Panc1 (cell line): Measurements from ENCODE around the gene ZNF324. TPM values are rescaled to one million over a fixed set of nuclear protein-coding genes. Genes with fewer than 3 reads are reported as not detected.

Source experiments
- ATAC-seq: fragments of 200-7000 bp; cut with Tn5 transposase; 2 replicates; pipeline ENCODE4 v1.9.1; 2020; ENCODE audit warnings: mild to moderate bottlenecking, moderate library complexity
- BruUV-seq: library from RNA; stranded (reverse); fragments of 400-500 nt; replicated peaks from 2 replicates; lab custom pipeline; 2021; lab: Mats Ljungman, UMichigan
- CTCF ChIA-PET: fragments of 300-600 bp; sonication (Branson Sonifier 250); formaldehyde crosslinking; loops from one replicate; lab custom pipeline; 2022; ENCODE audit warnings: antibody characterized with exemption; lab: Charles Lee
- POLR2A ChIA-PET: fragments of 300-600 bp; sonication (Branson Sonifier 250); formaldehyde crosslinking; loops from one replicate; lab custom pipeline; 2022; ENCODE audit warnings: antibody characterized with exemption; lab: Charles Lee
- DNase-seq: peaks from one replicate; pipeline ENCODE4 v3.0.0-alpha.2; 2010; ENCODE audit warnings: low read depth, low spot score
- H3K27ac ChIP-seq: 2 replicates; pipeline ENCODE4 v1.5.1; 2011; ENCODE audit warnings: mild to moderate bottlenecking, low read length, inconsistent platforms
- H3K27me3 ChIP-seq: fragments of 200-500 bp; sonication (Bioruptor generic); 2 replicates; pipeline ENCODE4 v1.6.0; 2014; ENCODE audit warnings: low read length, inconsistent platforms; ENCODE audit not compliant: control insufficient read depth, insufficient read depth
- H3K36me3 ChIP-seq: fragments of 200-500 bp; sonication (Bioruptor generic); 2 replicates; pipeline ENCODE4 v1.5.1; 2014; ENCODE audit warnings: inconsistent platforms, mild to moderate bottlenecking, low read length, moderate library complexity; ENCODE audit not compliant: control insufficient read depth, insufficient read depth
- H3K4me1 ChIP-seq: 2 replicates; pipeline ENCODE4 v1.5.1; 2011; ENCODE audit warnings: inconsistent platforms, mild to moderate bottlenecking, low read length, moderate library complexity; ENCODE audit not compliant: control insufficient read depth, insufficient read depth
- H3K4me3 ChIP-seq, 2 experiments: 2 replicates each; pipeline ENCODE4 v1.5.1; 2011 to 2012; ENCODE audit warnings: low read depth in 2 of 2, low read length in 2 of 2, mild to moderate bottlenecking in 2 of 2, inconsistent platforms in 1 of 2, moderate library complexity in 1 of 2
- H3K9me3 ChIP-seq: fragments of 200-500 bp; sonication (Bioruptor generic); 2 replicates; pipeline ENCODE4 v1.5.1; 2014; ENCODE audit warnings: low read depth, mild to moderate bottlenecking, inconsistent platforms, low read length, moderate library complexity; ENCODE audit not compliant: control insufficient read depth, insufficient read depth
- POLR2AphosphoS5 ChIP-seq: IDR thresholded peaks from 2 replicates; pipeline ENCODE4 v1.6.1; 2012; ENCODE audit warnings: mild to moderate bottlenecking, low read depth, low read length, moderate library complexity
- REST ChIP-seq, 2 experiments: IDR thresholded peaks; 2 replicates each; pipeline ENCODE4 v1.6.1; 2011 to 2012; ENCODE audit warnings: low read depth in 2 of 2, control low read depth in 1 of 2, low read length in 1 of 2, mild to moderate bottlenecking in 1 of 2, moderate library complexity in 1 of 2; ENCODE audit not compliant: insufficient read depth in 1 of 2
- SIN3A ChIP-seq: IDR thresholded peaks from 2 replicates; pipeline ENCODE4 v1.6.1; 2012; ENCODE audit warnings: low read depth, mild to moderate bottlenecking, low read length, moderate library complexity, borderline replicate concordance; ENCODE audit not compliant: insufficient read depth
- TCF7L2 ChIP-seq: IDR thresholded peaks from 2 replicates; pipeline ENCODE4 v1.6.1; 2011; ENCODE audit warnings: mild to moderate bottlenecking, low read depth, low read length, inconsistent platforms
- in situ Hi-C: cut with HindIII; loops from 2 replicates; pipeline ENCODE4 v1.10.0; 2016; ENCODE audit warnings: low sequenced_read_pairs, low pct_unique_long_range_greater_than_20kb
- intact Hi-C: fragments of 100-400 bp; cut with micrococcal nuclease; formaldehyde crosslinking; loops from one replicate; pipeline ENCODE4 v1.10.0; 2022; ENCODE audit not compliant: unreplicated experiment
- total RNA-seq: library from RNA; stranded (reverse); gene quantifications from one replicate; pipeline ENCODE4 v1.2.1, GENCODE V29; 2021; ENCODE audit not compliant: unreplicated experiment
- TF ChIP-seq, protein P1 (sequence below): fragments of 450-650 bp; IDR thresholded peaks from 2 replicates; pipeline ENCODE4 v1.5.1; 2017; ENCODE audit warnings: mild to moderate bottlenecking

Gene ZNF324
- total RNA-seq, 1 experiment from 2014 or later: 12.8 TPM

GRCh38 chr19:58479736-58480480, 13.0 kb downstream of the ZNF324 start:
- TF ChIP-seq SIN3A: no peak
- no peak for TF ChIP-seq POLR2AphosphoS5
- TF ChIP-seq TCF7L2: no peak
- no peak for TF ChIP-seq REST (IDR thresholded peaks at IDR 0.05; ENCODE audit: insufficient read depth in 1 of 2, low read depth in 2 of 2, low read length in 1 of 2)
- TF ChIP-seq, protein P1, sequence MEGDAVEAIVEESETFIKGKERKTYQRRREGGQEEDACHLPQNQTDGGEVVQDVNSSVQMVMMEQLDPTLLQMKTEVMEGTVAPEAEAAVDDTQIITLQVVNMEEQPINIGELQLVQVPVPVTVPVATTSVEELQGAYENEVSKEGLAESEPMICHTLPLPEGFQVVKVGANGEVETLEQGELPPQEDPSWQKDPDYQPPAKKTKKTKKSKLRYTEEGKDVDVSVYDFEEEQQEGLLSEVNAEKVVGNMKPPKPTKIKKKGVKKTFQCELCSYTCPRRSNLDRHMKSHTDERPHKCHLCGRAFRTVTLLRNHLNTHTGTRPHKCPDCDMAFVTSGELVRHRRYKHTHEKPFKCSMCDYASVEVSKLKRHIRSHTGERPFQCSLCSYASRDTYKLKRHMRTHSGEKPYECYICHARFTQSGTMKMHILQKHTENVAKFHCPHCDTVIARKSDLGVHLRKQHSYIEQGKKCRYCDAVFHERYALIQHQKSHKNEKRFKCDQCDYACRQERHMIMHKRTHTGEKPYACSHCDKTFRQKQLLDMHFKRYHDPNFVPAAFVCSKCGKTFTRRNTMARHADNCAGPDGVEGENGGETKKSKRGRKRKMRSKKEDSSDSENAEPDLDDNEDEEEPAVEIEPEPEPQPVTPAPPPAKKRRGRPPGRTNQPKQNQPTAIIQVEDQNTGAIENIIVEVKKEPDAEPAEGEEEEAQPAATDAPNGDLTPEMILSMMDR: no peak
- Histone ChIP-seq H3K9me3 (no peaks in the 10 kb centered on the region), H3K36me3 (no peaks in the 10 kb centered on the region), H3K27me3 (no peaks in the 10 kb centered on the region), H3K27ac (no peak overlapping the region), H3K4me1 (peaks cover 8% of the 10 kb centered on the region), H3K4me3 (no peak overlapping the region)
- no TSS peak for BruUV-seq
- ATAC-seq (no peak), DNase-seq (no peak)
- intact Hi-C loops (no loop called here), in situ Hi-C loops (no loop called here)
- POLR2A ChIA-PET: no interaction called here
- CTCF ChIA-PET: no interaction called here

DNA sequence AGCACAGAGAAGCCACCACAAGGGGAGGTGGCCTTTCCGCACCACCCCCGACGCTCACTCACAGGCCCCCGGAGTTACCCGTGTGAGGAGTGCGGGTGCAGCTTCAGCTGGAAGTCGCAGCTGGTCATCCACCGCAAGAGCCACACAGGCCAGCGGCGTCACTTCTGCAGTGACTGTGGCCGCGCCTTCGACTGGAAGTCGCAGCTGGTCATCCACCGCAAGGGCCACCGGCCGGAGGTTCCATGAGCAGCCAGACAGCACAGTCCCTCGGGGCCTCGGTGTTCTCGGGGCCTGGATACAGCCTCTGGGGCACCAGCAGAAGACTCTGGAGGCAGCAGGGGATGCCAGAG, 13.6 kb downstream of the ZNF324 start:
- no peaks in the 10 kb centered on the region for H3K27me3 ChIP-seq
- POLR2A ChIA-PET: no interaction called here
- no peak for DNase-seq
- no peak for ATAC-seq
- in situ Hi-C loops (no loop called here), intact Hi-C loops (no loop called here)
- no TSS peak for BruUV-seq
- no peaks in the 10 kb centered on the region for H3K9me3 ChIP-seq
- no peaks in the 10 kb centered on the region for H3K36me3 ChIP-seq
- TF ChIP-seq REST (IDR thresholded peaks at IDR 0.05; ENCODE audit: insufficient read depth in 1 of 2, low read depth in 2 of 2, low read length in 1 of 2): no peak
- TF ChIP-seq SIN3A: no peak
- TF ChIP-seq TCF7L2: no peak
- no peak for TF ChIP-seq POLR2AphosphoS5
- TF ChIP-seq, protein P1: no peak
- H3K4me1 ChIP-seq: 0 out of 2 replicates have a peak, but pooled peaks cover 5% of the 10 kb centered on the region
- no peak overlapping the region for H3K4me3 ChIP-seq
- no peak overlapping the region for H3K27ac ChIP-seq
- CTCF ChIA-PET: no interaction called here
